Activated CD4-positive, alpha-beta T cell treated with anti-CD3 and anti-CD28 coated beads, Interleukin-2, amount 50 U/mL, for 48 hours (primary cell): ENCODE data around the gene ALLC.
"Not testable (repeated sequence)": the region's sequence is repeated elsewhere in the genome, so short reads cannot be mapped to it uniquely, and the experiment has no call there.

Source experiments
- DNase-seq, 2 experiments: peaks; one replicate each; pipeline ENCODE4 v3.0.0-alpha.2; 2020

Gene ALLC

DNA sequence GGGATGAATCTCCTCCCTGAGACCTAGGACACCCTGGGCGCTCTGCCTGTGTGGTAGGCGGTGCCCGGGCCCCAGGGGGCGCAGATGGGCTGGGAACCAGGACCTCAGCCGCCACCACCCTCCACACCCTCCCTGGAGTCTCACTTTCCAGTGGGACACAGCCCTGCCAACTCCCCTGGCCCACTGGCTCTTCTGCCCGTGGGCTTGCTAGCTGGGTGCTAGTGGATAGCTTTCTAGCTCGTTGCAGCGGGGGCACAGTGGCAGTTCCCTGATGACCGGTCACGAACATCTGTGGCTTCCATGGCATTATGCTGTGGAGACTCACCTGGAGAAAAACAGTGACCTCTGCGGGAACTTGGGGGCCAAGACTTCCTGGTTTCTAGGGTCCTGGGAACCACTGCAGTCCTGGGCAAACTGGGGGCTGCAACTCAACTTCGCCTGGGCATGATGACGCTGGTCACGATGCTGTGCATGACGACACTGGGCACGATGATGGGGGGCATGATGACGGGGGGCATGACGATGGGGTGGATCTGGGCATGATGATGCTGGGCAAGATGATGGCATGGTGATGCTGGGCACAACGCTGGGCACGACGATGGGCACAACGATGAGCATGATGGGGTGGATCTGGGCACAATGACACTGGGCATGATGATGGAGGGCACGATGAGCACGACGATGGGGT, 31.0 kb upstream of the ALLC start:
- no peak for DNase-seq

- DNase-seq, result no peak
Observed at GRCh38 chr2:3627500-3628100, 30.4 kb upstream of the ALLC start.

GRCh38 chr2:3628241-3628679, 29.7 kb upstream of the ALLC start:
- DNase-seq, result no peak

GRCh38 chr2:3628800-3629199, 29.2 kb upstream of the ALLC start:
- DNase-seq, result no peak

DNA sequence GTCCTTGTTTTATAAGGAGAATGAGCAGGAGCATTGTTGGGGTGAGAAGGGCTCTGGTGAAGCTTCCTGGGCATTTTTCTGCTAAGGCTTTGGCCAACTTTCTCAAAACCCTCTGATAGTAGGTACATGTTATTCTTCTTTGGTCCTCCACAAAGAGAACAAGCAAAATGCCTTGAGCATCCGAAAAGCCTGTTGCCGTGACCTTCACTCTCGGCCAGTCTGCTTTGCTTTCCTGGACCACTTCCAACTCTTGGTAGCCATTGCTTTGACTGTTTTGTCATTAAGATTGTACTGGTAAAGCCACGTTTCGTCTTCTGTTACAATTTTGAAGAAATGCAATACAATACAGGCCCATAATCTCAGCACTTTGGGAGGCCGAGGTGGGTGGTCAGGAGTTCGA, 27.4 kb upstream of the ALLC start:
- no peak for DNase-seq

- DNase-seq, result no peak
Observed at GRCh38 chr2:3631161-3631850, 26.7 kb upstream of the ALLC start.

GRCh38 chr2:3631851-3632659, 25.9 kb upstream of the ALLC start:
- DNase-seq, result no peak

DNA sequence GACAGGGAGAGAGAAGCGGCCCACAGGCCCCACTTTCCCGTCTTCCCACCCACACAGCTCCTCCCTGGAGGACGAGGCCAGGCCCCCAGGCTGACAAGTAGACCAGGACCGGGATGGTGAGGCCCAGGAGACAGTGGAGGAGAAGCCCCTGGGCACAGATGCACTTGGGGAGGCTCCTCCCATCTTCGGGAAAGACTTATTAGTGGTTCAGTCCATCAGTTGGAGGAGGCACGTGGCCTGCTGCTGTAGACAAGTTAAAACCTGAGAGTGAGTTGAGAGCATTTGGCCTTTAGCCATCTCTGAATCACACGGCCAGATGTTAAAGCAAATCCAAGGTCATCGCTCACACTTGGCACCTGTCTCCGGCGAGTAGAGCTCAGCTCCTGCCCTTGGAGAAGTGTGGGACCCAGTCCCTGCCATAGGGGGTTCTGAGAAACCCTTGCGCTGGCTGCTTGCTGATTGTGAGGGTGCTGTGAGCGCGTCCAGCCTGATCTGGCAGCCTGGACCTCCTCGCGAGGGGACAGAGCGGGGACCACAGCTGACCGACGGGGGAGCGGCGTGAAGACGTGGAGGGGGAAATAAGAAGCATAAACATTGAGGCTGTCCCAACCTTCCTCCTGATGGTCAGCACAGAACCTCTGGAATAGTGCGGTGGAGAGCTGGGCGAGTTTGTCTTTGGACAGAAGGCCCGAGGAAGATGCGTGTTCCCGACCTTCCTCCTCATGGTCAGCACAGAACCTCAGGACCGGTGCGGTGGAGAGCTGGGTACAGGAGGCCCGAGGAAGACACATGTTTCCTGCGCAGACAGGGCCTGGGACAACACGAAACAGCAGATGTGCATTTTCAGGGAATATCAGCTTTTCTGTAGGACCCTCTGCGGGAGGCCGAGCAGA, 24.7 kb upstream of the ALLC start:
- no peak for DNase-seq

DNA sequence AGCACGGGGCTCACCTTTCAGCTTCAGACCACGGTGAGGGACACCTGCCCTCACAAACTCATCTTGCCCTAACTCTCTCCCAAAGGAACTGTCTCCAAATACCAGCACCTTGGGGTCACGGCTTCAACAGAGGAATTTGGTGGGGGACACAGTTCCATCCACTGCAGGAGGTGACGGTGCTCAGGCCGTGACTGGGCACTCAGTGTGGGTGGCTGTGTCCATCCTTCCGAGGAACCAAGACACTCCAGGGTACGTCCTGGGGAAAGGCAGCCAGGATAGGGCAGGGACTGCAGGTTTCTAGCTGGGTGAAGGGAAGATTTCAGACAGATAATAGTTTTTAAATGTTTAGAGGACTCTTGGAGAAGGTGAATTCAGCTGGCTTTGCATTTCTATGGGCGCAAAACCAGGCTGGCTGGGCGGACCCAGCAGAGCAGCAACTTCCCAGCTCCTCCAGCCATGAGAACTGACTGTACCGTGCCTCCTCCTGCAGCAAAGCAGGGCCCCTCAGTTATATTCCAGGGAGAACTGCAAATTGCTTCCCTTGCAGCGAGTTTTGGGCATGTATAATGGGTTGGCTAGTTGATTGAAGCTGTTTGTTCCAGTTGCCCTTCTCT, 23.9 kb upstream of the ALLC start:
- no peak for DNase-seq

DNA sequence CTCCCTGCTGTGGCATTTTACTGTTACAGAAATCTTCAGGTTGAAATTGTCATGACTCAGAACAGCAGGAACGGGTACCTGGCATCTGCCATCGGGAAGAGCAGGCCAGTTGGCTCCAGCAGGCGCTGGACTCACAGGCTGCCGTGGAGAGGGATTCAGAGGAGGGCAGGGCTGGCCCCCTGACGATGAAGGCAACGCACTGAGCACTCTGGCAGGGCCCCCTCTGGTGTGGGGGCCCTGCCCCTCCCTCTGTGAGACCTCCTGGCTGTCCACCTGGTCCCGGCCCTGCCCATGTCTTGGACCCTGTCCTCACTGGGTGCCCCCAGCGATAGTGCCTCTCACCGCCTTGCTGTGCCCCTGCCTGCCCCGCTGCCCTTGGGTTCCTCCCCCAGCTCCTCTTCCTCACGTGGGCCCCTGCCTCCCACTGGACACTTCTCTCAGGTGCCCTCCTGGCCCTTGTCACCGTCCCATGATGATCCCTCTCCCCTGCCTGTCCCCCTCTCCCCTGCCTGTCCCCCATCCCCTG, 23.3 kb upstream of the ALLC start:
- no peak for DNase-seq

- no peak for DNase-seq
Observed at GRCh38 chr2:3635171-3635974, 22.6 kb upstream of the ALLC start.

DNA sequence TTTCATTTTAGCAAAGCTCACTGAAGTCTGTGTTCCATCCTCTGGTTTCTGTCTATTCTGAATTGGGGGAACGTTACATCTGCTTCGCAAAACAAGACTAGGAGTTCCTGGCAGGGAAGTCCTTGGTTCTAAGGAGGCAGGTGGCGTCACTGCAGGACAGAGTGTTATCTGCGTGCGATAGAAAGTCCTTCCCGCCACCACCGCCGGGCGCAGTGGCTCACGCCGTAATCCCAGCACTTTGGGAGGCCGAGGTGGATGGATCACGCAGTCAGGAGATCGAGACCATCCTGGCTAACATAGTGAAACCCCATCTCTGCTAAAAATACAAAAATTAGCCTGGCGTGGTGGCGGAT, 22.0 kb upstream of the ALLC start:
- DNase-seq, result not testable (repeated sequence)

DNA sequence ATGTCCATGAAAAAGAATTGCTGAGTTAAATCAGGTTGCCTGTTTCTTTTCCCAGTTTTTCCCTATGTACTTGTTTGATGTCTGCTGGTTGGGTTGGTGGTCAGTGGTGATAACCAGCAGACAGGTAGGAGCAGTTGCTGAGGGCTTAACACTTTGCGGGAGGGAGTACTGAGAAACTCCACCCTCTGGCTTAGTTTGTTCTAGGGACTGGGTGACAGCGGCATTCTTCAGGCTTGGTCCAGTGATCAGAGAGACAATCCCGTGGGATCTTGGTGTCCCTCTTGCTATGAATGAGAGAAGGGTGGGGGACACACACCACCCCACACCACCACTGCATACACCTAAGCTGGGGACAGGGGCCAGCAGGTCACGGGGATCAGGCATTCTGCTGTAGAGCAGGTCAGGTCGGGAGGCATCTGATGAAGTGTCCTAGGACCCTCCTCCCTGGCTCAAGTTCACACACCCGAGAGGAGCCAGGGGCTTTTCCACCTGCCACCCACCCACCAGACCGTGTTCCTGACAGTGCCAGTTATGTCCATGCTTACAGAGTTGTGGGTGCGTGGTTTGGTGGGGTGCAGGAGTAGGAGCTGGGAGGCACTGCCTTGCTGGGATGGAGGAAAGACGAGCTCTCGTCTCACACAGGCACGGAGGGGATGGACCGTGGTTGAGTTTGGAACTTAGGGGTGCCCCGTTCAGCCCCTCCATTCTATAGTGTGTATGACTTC, 21.3 kb upstream of the ALLC start:
- no peak for DNase-seq

GRCh38 chr2:3637311-3637675, 20.7 kb upstream of the ALLC start:
- no peak for DNase-seq

- DNase-seq, result no peak
Observed at GRCh38 chr2:3637692-3638455, 20.1 kb upstream of the ALLC start.

GRCh38 chr2:3638456-3638810, 19.6 kb upstream of the ALLC start:
- no peak for DNase-seq

DNA sequence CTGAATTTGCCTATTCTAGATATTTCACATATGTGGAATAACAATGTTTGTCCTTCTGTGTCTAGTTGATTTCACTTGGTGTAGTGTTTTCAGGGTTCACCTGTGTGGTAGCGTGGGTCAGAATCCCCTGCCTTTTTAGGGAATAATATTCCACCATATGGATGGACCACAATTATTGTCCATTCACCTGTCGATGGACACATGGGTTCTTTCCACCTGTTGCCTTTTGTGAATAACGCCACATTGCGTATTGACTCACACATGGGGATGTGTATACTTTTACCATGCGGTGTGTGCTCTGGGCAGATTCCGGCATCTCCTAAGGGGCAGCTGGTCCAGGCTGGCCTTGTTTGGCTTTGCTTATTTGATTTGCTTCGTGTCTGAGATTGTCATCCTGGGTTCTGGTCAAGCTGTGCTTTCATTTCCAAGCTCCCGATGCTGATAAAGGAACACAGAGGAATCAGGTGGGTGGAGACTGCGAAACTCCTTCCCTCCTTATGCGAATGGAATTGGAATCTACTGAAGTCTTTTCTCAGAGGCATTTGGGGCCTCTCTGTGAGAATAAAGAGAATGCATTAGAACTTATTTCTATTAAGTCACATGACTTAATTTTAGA, 18.9 kb upstream of the ALLC start:
- no peak for DNase-seq

GRCh38 chr2:3639653-3640052, 18.3 kb upstream of the ALLC start:
- no peak for DNase-seq

GRCh38 chr2:3641181-3641580, 16.8 kb upstream of the ALLC start:
- no peak for DNase-seq
